Ramos (cell line): ENCODE results near the gene LHFPL2.
"Not testable (repeated sequence)": the region's sequence is repeated elsewhere in the genome, so short reads cannot be mapped to it uniquely, and the experiment has no call there.

Source experiments
- in situ Hi-C: fragments of 300-500 bp; cut with MboI; formaldehyde crosslinking; loops from one replicate; pipeline ENCODE4 v1.14.3; 2022; ENCODE audit warnings: low sequenced_read_pairs; ENCODE audit not compliant: unreplicated experiment

The LHFPL2 gene

GRCh38 chr5:78667461-78668103, 19.0 kb upstream of the LHFPL2 start:
- in situ Hi-C loops = no loop called here

- in situ Hi-C loops = not testable (repeated sequence)
Observed at GRCh38 chr5:78666975-78667374, 18.4 kb upstream of the LHFPL2 start.

- in situ Hi-C loops = no loop called here
Observed at GRCh38 chr5:78666041-78666444, 17.5 kb upstream of the LHFPL2 start.

- in situ Hi-C loops = no loop called here
Observed at GRCh38 chr5:78665534-78665933, 17.0 kb upstream of the LHFPL2 start.

GRCh38 chr5:78662323-78662722, 13.8 kb upstream of the LHFPL2 start:
- in situ Hi-C loops = no loop called here

GRCh38 chr5:78661691-78662090, 13.1 kb upstream of the LHFPL2 start:
- in situ Hi-C loops = no loop called here

GRCh38 chr5:78661044-78661443, 12.5 kb upstream of the LHFPL2 start:
- in situ Hi-C loops = no loop called here

- in situ Hi-C loops = no loop called here
Observed at GRCh38 chr5:78660401-78660800, 11.8 kb upstream of the LHFPL2 start.

- in situ Hi-C loops = no loop called here
Observed at GRCh38 chr5:78659714-78660113, 11.1 kb upstream of the LHFPL2 start.

- in situ Hi-C loops = no loop called here
Observed at GRCh38 chr5:78659114-78659513, 10.5 kb upstream of the LHFPL2 start.

- in situ Hi-C loops = no loop called here
Observed at GRCh38 chr5:78657201-78657600, 8.6 kb upstream of the LHFPL2 start.

- in situ Hi-C loops = no loop called here
Observed at GRCh38 chr5:78655746-78656290, 7.2 kb upstream of the LHFPL2 start.

- in situ Hi-C loops = no loop called here
Observed at GRCh38 chr5:78654386-78654785, 5.8 kb upstream of the LHFPL2 start.

GRCh38 chr5:78653681-78654366, 5.3 kb upstream of the LHFPL2 start:
- in situ Hi-C loops = no loop called here

- in situ Hi-C loops = no loop called here
Observed at GRCh38 chr5:78653031-78653430, 4.5 kb upstream of the LHFPL2 start.

- in situ Hi-C loops = no loop called here
Observed at GRCh38 chr5:78651468-78651867, 2.9 kb upstream of the LHFPL2 start.

- in situ Hi-C loops = no loop called here
Observed at GRCh38 chr5:78650531-78650930, 2.0 kb upstream of the LHFPL2 start.

- in situ Hi-C loops = no loop called here
Observed at GRCh38 chr5:78649861-78650496, 1.4 kb upstream of the LHFPL2 start.

- in situ Hi-C loops = no loop called here
Observed at GRCh38 chr5:78649211-78649695, 681 bp upstream of the LHFPL2 start.

GRCh38 chr5:78647838-78648358, 674 bp downstream of the LHFPL2 start:
- in situ Hi-C loops = no loop called here

GRCh38 chr5:78647351-78647818, 1.2 kb downstream of the LHFPL2 start:
- in situ Hi-C loops = no loop called here
